G401.6 (cell line): ENCODE results near the gene AKT3.
A peak's percentile ranks its signal among the peaks of the same experiment; 100 is the strongest.
"Not testable (repeated sequence)": the region's sequence is repeated elsewhere in the genome, so short reads cannot be mapped to it uniquely, and the experiment has no call there.

Experiments used
- FAIRE-seq: peaks from 2 replicates; lab custom pipeline; 2012; peaks lifted over from hg19 to GRCh38; lab: Jason Lieb, UNC

Gene AKT3

DNA sequence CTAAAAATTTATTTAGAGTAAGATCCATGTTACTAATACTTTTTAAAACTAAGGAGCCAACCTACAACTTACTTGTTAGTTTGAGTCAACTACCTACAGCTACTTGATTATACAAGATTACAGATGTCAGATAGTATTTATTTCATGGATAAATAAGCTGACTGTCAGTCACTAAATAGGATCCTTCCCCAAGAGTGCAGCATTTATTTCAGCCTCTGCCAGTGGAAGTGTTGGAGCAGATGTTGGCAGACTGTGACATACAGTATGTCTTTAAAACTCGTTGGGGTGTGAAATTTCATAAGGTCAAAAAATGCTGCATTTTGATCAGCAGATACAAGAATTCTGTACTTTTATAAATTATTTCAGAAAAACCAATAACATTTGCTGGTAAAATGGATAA is 156.2 kb downstream of the AKT3 start:
- FAIRE-seq, result peak; percentile 6

GRCh38 chr1:243686159-243686558 is 163.9 kb downstream of the AKT3 start:
- FAIRE-seq, result no peak

DNA sequence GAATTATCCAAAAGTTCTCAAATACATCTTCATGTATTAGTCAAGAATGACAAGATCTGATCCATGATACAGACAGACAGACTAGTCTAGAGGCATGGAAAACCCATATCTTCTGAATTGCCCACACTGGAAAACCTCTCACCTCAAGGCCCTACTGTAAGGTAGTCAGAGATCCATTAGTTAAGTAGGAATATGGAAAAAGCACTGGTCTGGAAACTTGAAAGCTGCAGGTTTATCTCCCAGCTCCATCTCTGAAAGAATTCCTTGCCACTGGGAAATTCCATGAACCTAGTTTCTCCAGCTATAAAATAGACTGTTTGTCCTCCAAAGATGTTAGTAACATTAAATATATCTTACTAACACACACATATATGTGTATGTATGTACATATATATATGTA is 169.2 kb downstream of the AKT3 start:
- FAIRE-seq, result no peak

DNA sequence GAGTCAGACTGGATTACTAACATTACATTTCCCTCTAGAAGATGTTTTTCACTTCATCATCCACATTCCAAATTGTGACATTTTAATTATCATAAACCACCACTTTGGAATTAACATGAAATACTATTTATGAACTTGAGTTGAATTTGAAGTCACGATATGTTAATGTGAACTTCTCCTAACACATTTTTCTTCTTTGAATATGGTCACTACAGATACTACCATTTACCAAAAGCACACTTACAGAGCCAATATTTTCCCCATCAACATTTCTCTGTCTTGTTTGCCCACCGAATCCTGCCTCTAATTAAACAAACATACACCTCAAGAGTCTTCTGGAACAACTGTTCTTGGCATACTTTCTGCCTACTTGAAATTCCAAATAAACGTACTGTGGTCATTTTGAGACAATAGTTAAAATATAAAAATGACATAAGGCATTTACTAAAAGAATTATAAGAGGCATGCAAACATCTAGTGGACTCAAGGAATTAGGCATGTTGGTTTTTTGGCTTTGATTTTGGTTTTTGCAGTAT is 177.4 kb downstream of the AKT3 start:
- no peak for FAIRE-seq

GRCh38 chr1:243667591-243667990 is 182.5 kb downstream of the AKT3 start:
- no peak for FAIRE-seq

GRCh38 chr1:243667133-243667532 is 182.9 kb downstream of the AKT3 start:
- no peak for FAIRE-seq

- FAIRE-seq, result no peak
Measured at GRCh38 chr1:243663651-243664050, 186.4 kb downstream of the AKT3 start.

DNA sequence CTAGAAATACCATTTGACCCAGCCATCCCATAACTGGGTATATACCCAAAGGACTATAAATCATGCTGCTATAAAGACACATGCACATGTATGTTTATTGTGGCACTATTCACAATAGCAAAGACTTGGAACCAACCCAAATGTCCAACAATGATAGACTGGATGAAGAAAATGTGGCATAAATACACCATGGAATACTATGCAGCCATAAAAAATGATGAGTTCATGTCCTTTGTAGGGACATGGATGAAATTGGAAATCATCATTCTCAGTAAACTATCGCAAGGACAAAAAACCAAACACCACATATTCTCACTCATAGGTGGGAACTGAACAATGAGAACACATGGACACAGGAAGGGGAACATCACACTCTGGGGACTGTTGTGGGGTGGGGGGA is 187.9 kb downstream of the AKT3 start:
- FAIRE-seq, result not testable (repeated sequence)

DNA sequence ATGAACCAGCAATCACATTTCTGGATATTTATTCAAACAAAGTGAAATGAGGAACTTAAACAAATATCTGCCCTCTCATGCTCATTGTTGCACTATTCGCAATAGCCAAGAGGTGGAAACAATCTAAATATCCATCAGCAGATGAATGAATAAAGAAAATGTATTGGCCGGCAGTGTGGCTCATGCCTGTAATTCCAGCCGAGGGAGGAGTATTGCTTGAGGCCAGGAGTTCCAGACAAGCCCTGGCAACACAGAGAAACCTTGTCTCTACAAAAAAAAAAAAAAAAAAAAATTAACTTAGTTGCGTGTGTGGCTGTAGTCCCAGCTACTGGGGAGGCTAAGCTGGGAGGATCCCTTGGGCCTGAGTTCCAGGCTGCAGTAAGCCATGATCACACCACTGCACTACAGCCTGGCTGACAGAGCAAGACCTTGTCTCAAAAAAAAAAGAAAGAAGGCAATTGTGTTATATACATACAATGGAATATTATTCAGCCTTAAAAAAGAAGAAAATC is 191.4 kb downstream of the AKT3 start:
- no peak for FAIRE-seq

- no peak for FAIRE-seq
Measured at GRCh38 chr1:243657793-243658192, 192.2 kb downstream of the AKT3 start.

- FAIRE-seq, result not testable (repeated sequence)
Measured at GRCh38 chr1:243649530-243649929, 200.5 kb downstream of the AKT3 start.

GRCh38 chr1:243646841-243647240 is 203.2 kb downstream of the AKT3 start:
- FAIRE-seq, result peak; percentile 48

GRCh38 chr1:243645281-243645680 is 204.8 kb downstream of the AKT3 start:
- FAIRE-seq, result no peak

DNA sequence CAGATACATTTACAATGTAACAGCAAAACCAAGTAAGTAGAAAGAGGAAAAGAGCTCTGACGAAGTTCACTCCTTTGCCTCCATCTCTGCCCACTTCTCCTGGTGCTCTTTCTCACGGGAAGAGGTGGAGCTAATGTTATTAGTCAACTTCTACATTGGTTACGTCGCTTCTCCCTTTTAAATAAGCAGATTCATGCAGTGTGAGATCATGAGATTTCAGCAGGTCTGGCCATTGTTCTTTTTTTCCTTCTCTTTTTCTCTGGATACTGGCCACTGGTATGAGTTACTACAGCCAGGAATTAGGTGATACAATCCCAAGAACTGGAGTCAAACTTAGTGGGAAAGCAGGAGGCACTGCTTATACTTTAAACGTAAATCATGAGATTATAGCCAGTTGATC is 207.1 kb downstream of the AKT3 start:
- no peak for FAIRE-seq

- FAIRE-seq, result no peak
Measured at GRCh38 chr1:243639027-243639658, 210.9 kb downstream of the AKT3 start.

DNA sequence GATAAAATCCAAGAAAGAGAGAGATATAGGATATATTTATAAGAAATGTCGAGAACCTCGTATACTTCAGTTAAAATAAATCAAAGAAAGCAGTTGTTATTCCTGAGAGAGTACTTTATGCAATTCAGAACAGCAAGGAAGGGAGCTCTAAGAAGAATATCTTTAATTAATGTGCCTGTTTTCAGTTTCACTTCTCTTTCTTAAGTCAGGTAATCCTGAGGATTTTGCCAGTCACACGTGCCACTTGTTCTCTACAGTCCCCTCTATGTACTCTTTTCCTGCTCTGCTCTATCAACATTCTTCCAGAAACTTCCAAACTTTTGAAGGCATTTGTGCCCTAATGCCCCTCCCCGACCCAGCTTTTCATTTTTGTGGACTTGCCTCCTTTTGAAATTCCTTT is 211.9 kb downstream of the AKT3 start:
- no peak for FAIRE-seq

DNA sequence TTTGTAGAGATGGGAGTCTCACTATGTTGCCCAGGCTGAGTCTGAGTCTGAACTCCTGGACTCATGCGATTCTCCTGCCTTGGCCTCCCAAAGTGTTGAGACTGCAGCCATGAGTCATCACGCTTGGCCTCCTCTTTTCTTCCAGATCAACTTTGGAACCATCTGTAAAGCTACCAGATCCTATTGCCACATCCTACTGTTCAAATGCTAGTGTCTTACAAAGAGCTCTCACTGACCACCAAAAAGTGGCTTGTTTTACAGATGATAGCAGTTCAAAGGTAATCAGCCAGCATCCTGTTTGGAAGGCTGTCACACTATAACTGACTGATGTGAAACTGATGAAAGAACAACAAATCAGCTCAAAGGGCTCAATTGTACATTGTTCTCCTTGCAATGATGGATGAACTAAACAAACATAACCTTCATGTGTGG is 221.6 kb downstream of the AKT3 start:
- FAIRE-seq, result no peak

DNA sequence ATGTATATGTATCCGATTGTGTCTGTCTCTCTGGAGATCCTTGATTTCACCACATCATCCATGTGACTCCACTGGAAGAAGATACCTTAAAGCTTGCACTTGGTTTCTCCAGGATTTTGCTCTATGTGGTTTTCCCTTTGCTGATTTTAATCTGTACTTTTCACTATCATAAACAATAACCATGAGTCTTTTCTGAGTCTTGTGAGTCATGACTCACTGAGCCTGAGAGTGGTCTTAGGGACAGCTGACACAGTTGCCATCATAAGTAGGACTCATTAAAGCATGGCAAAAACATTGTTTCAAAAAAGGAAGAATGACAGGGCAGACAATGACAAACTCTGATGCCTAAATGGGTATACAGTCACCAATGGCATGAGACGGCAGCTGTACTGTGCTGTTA is 226.2 kb downstream of the AKT3 start:
- FAIRE-seq, result no peak

DNA sequence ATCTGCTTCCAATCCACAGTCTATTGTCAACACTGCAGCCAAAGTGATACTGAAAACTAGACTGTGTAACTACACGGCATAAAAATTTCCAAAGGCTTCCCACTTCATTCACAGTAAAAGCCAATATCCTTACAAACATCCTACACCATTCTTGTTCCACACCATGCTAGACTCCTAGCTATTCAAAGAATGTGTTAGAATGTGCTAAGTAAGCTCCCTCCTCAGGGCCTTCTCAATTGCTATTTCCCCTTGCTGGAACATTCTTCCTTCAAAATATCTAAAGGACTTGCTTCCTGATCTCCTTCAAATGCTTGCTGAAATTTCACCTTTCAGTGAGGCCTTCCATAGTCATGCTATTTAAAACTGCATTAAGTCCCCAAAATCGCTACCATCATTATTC is 228.1 kb downstream of the AKT3 start:
- FAIRE-seq, result no peak

GRCh38 chr1:243620096-243620495 is 229.9 kb downstream of the AKT3 start:
- FAIRE-seq, result no peak

GRCh38 chr1:243609698-243610097 is 240.3 kb downstream of the AKT3 start:
- FAIRE-seq, result no peak

- no peak for FAIRE-seq
Measured at GRCh38 chr1:243605604-243606003, 244.4 kb downstream of the AKT3 start.

GRCh38 chr1:243601720-243602119 is 248.3 kb downstream of the AKT3 start:
- no peak for FAIRE-seq

DNA sequence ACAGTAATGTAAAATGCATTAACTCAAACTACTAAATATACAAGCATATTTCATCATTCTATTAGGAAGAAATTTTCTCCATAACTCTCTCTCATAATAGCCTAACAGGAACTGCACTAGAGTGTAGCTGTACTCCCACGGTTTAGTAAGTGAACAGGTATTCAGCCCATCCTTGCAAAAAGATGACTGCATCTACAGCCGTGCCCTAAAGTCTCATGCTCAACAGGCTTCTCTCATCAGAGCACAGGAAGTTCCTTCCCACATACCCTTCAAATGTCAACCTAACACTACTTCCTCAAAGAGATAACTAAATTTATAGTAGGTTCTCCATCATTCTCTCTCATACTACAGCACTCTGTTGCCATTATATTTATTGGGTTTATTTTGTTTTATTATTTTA is 251.6 kb downstream of the AKT3 start:
- no peak for FAIRE-seq
